ENCODE data around the gene ATP6V0E1.

The ATP6V0E1 gene

DNA sequence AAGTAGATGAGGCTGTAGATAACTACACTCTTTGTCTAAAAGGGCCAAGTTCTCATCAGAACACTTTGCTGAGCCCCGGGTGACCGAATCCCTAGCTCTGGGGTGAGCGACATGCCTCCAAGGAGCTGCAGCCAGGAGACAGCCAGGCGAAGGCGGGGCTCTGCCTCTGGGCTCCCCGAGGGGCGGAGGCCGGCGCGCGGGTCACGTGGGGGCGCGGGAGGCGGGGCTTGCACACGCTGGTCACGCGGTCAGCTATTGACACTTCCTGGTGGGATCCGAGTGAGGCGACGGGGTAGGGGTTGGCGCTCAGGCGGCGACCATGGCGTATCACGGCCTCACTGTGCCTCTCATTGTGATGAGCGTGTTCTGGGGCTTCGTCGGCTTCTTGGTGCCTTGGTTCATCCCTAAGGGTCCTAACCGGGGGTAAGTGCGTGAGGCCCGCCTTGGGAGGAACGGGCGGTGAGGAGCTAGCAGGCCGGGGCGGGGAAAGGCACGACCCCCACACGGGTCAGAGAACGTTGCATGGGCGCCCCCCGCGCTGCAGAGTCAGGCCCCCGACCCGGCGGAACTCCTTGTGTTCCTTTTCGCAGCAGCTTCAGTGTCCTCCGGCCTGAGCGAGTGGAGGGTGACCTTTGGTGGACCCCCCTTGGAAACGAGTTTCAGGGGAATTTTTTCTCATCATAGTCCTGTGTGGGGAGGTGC lies at the start of gene ATP6V0E1:
Gene ATP6V0E1 (plus strand): TSS at position 230 of the 702 bp plus-strand sequence. CDS start 90 bp downstream, at position 320.
- peaks cover 15% of the 10 kb centered on the region for H3K36me3 ChIP-seq (ENCODE audit: control insufficient read depth, insufficient read depth, low read length, severe bottlenecking)
- H3K4me1 ChIP-seq (ENCODE audit: control insufficient read depth, insufficient read depth, low read length), result peaks cover 15% of the 10 kb centered on the region
- DNase-seq (ENCODE audit: low read depth), result peak; percentile 98
- no peaks in the 10 kb centered on the region for H3K27me3 ChIP-seq (replicated peaks; ENCODE audit: control insufficient read depth, insufficient read depth, low read length)
- peak within 1 kb of the TSS; percentile 100 for H3K9ac ChIP-seq (ENCODE audit: low read length)
- H3K4me3 ChIP-seq (ENCODE audit: low read length), result peak within 1 kb of the TSS; percentile 97
- no peaks in the 10 kb centered on the region for H3K9me3 ChIP-seq (ENCODE audit: control insufficient read depth, low read length)

DNA sequence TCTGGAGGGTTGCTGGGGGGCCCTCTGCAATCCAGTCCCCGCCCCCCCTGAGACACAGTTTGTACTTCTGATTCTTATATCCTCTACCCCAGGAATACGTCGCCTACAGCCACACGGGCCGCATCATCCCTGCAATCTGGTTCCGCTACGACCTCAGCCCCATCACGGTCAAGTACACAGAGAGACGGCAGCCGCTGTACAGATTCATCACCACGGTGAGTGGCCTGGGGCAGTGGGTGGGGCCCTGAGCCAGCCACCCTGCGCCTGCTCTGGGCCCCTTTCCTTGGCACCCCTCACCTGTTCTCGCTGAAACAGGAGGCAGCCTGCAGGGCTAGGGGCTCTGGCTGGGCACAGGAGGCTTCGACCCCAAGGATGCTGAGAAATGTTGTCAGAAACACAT lies 48.5 kb upstream of the ATP6V0E1 start:
- no peak for DNase-seq (ENCODE audit: low read depth)
- peaks cover 23% of the 10 kb centered on the region for H3K4me1 ChIP-seq (ENCODE audit: control insufficient read depth, insufficient read depth, low read length)
- H3K9ac ChIP-seq (ENCODE audit: low read length), result no peak overlapping the region
- no peak overlapping the region for H3K4me3 ChIP-seq (ENCODE audit: low read length)
- H3K27me3 ChIP-seq (replicated peaks; ENCODE audit: control insufficient read depth, insufficient read depth, low read length), result no peaks in the 10 kb centered on the region
- peaks cover 55% of the 10 kb centered on the region for H3K36me3 ChIP-seq (ENCODE audit: control insufficient read depth, insufficient read depth, low read length, severe bottlenecking)
- no peaks in the 10 kb centered on the region for H3K9me3 ChIP-seq (ENCODE audit: control insufficient read depth, low read length)

DNA sequence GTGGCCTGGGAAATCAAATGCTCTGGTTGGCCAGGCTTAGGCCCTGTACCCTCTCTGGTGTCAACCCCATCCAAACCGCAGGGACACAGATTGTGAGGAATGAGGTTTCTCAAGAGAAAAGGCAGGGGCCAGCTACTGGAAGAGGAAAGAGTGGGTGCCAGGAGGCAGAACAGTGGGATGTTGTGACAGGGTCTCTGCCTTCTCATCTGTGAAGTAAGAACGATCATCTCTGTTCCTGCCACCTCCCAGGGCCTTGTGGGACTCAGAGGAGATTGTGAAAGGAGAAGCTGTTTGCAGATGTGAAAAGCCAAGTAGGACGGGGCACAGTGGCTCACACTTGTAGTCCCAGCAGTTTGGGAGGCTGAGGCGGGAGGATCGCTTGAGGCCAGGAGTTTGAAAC lies 47.2 kb upstream of the ATP6V0E1 start:
- Histone ChIP-seq H3K4me1 (ENCODE audit: control insufficient read depth, insufficient read depth, low read length) (peaks cover 12% of the 10 kb centered on the region), H3K36me3 (ENCODE audit: control insufficient read depth, insufficient read depth, low read length, severe bottlenecking) (peaks cover 63% of the 10 kb centered on the region), H3K9me3 (ENCODE audit: control insufficient read depth, low read length) (no peaks in the 10 kb centered on the region)

DNA sequence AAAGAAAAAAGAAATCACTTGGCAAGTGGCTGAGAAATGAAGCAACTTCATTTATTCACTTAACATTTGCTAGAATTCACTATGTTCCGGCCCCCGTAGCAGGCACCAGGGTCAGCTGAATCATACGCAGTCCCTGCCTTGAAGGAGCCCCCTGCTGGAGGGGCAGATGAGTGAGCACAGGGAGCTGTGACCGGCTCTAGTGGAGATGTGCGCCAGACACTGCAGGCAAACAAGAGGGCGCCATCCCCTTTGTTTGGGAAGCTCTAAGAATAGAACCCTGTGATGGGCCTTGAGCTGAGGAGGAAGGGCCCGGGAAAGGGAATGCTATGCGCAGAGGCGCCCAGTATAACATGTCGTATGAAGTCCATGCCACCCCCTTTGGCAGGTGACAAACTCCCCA lies 44.5 kb upstream of the ATP6V0E1 start:
- DNase-seq (ENCODE audit: low read depth), result no peak
- Histone ChIP-seq H3K4me1 (ENCODE audit: control insufficient read depth, insufficient read depth, low read length) (peaks cover 13% of the 10 kb centered on the region), H3K9me3 (ENCODE audit: control insufficient read depth, low read length) (no peaks in the 10 kb centered on the region), H3K36me3 (ENCODE audit: control insufficient read depth, insufficient read depth, low read length, severe bottlenecking) (peaks cover 61% of the 10 kb centered on the region), H3K9ac (ENCODE audit: low read length) (no peak overlapping the region), H3K27me3 (replicated peaks; ENCODE audit: control insufficient read depth, insufficient read depth, low read length) (no peaks in the 10 kb centered on the region), H3K4me3 (ENCODE audit: low read length) (no peak overlapping the region)

More for the DNA sequence above, 47.2 kb upstream of the ATP6V0E1 start:
- H3K4me3 ChIP-seq (ENCODE audit: low read length), result no peak overlapping the region
- no peak for DNase-seq (ENCODE audit: low read depth)
- H3K27me3 ChIP-seq (replicated peaks; ENCODE audit: control insufficient read depth, insufficient read depth, low read length), result no peaks in the 10 kb centered on the region
- H3K9ac ChIP-seq (ENCODE audit: low read length), result peak overlapping the region; percentile 40

DNA sequence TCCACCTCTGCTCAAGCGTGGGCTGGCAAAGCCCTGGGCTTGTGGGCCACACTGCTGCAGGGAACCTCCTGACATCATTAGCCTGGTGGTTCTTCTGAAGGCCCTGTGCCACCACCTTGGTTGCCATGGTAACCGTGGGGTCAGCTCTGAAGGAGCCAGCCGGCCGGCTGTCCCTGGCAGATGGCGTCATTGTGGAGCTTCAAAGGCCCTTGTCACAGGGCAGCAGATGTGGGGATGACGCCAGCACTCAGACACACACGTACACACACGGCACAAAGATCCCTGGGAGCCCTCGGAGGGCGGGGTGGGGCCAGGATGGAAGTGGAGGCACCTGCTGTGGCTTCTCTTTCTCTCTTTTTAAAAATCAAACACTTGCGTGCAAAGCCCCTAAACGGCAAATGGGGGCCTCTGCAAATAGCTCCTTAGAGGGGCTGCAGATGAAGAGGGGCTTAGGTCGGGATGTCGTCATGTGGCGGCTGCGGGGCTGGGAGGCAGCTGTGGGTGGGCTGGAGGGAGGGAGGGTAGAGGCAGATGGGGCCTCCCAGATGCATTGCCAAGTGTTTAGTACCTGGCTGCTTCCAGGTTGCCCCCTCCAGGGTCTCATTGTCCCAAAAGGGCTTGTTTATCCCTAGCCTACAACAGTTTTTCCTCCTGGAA lies 43.8 kb upstream of the ATP6V0E1 start:
- Histone ChIP-seq H3K27me3 (replicated peaks; ENCODE audit: control insufficient read depth, insufficient read depth, low read length) (no peaks in the 10 kb centered on the region), H3K9ac (ENCODE audit: low read length) (no peak overlapping the region), H3K4me3 (ENCODE audit: low read length) (no peak overlapping the region), H3K36me3 (ENCODE audit: control insufficient read depth, insufficient read depth, low read length, severe bottlenecking) (peaks cover 57% of the 10 kb centered on the region), H3K4me1 (ENCODE audit: control insufficient read depth, insufficient read depth, low read length) (peaks cover 16% of the 10 kb centered on the region), H3K9me3 (ENCODE audit: control insufficient read depth, low read length) (no peaks in the 10 kb centered on the region)
- DNase-seq (ENCODE audit: low read depth), result no peak

DNA sequence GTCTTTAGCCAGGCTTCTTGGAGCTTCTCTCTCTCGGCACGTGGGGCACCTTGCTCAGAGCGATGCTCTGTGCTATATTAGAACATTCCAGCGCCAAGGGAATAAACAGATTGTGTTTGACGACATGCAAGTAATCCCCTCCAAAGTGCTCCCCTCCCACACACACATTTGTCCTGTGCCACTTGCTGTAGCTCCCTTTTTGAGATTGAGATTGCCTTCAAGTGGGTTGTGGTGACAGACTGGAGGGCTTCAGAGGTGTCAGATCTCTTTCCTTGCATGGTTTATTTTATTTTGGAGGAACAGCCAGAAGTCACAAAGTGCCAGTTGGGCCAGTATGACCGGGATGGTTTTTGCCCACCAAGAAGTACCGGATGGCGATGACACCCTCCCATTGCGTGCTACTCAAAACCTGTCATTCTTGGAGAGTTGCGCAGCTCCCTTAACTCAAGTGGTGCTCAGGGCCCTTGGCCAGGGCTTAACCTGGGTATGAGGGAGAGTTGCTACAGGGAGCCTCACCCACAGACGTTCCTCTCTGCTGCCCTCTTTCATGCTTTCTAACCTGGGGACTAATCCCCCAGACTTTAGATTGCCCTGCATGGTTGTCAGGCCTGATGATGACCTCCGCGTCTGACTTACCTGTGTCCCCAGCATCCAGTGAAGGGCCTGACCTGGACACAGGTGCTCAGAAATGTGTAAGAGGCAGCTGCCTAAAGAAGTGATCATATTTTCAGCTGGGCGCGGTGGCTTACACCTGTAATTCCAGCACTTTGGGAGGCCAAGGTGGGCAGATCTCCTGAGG lies 43.1 kb upstream of the ATP6V0E1 start:
- peaks cover 51% of the 10 kb centered on the region for H3K36me3 ChIP-seq (ENCODE audit: control insufficient read depth, insufficient read depth, low read length, severe bottlenecking)
- no peak overlapping the region for H3K4me3 ChIP-seq (ENCODE audit: low read length)
- no peaks in the 10 kb centered on the region for H3K27me3 ChIP-seq (replicated peaks; ENCODE audit: control insufficient read depth, insufficient read depth, low read length)
- peaks cover 19% of the 10 kb centered on the region for H3K4me1 ChIP-seq (ENCODE audit: control insufficient read depth, insufficient read depth, low read length)
- no peaks in the 10 kb centered on the region for H3K9me3 ChIP-seq (ENCODE audit: control insufficient read depth, low read length)
- H3K9ac ChIP-seq (ENCODE audit: low read length), result no peak overlapping the region
- no peak for DNase-seq (ENCODE audit: low read depth)

DNA sequence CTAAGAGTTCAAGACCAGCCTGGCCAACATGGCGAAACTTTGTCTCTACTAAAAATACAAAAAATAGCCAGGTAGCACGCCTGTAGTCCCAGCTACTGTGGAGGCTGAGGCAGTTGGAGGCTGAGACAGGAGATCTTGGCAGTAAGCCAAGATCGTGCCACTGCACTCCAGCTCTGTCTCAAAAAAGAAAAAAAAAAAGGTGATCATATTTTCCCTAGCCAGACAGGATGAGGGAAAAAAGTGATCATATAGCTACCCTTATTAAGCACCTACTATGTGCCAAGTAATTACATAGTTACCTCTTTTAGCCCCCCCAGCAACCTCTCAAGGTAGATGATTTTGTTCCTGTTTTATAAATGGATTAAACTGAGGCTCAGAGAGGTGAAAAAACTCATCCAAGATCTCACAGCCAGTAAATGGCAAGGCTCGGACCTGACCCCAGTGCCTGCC lies 42.5 kb upstream of the ATP6V0E1 start:
- peaks cover 19% of the 10 kb centered on the region for H3K4me1 ChIP-seq (ENCODE audit: control insufficient read depth, insufficient read depth, low read length)
- peak overlapping the region; percentile 60 for H3K9ac ChIP-seq (ENCODE audit: low read length)
- H3K9me3 ChIP-seq (ENCODE audit: control insufficient read depth, low read length), result no peaks in the 10 kb centered on the region
- no peak for DNase-seq (ENCODE audit: low read depth)
- peaks cover 49% of the 10 kb centered on the region for H3K36me3 ChIP-seq (ENCODE audit: control insufficient read depth, insufficient read depth, low read length, severe bottlenecking)
- H3K27me3 ChIP-seq (replicated peaks; ENCODE audit: control insufficient read depth, insufficient read depth, low read length), result no peaks in the 10 kb centered on the region
- no peak overlapping the region for H3K4me3 ChIP-seq (ENCODE audit: low read length)

DNA sequence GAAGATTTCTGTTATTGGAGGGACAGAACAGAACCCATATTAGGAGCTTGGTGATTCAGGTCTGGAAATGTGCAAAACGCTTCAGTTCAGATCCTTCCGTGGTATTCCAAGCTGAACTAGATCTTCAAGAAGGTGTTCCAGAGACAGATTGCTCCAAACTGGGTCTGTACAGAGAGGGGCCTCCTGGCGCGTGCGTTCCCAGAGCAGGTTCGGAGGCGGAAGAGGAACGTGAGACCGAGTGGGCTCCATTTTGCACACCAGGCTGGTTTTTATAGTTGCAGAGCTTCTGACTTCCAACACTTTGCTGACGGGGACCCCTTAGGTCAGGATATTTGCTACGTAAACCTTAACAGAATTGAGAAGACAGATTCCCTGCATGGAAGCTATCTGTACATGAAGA lies 41.0 kb upstream of the ATP6V0E1 start:
- Histone ChIP-seq H3K27me3 (replicated peaks; ENCODE audit: control insufficient read depth, insufficient read depth, low read length) (no peaks in the 10 kb centered on the region), H3K9ac (ENCODE audit: low read length) (peak overlapping the region; percentile 75), H3K4me3 (ENCODE audit: low read length) (no peak overlapping the region), H3K4me1 (ENCODE audit: control insufficient read depth, insufficient read depth, low read length) (peaks cover 19% of the 10 kb centered on the region), H3K9me3 (ENCODE audit: control insufficient read depth, low read length) (no peaks in the 10 kb centered on the region), H3K36me3 (ENCODE audit: control insufficient read depth, insufficient read depth, low read length, severe bottlenecking) (peaks cover 48% of the 10 kb centered on the region)
- DNase-seq (ENCODE audit: low read depth), result no peak

DNA sequence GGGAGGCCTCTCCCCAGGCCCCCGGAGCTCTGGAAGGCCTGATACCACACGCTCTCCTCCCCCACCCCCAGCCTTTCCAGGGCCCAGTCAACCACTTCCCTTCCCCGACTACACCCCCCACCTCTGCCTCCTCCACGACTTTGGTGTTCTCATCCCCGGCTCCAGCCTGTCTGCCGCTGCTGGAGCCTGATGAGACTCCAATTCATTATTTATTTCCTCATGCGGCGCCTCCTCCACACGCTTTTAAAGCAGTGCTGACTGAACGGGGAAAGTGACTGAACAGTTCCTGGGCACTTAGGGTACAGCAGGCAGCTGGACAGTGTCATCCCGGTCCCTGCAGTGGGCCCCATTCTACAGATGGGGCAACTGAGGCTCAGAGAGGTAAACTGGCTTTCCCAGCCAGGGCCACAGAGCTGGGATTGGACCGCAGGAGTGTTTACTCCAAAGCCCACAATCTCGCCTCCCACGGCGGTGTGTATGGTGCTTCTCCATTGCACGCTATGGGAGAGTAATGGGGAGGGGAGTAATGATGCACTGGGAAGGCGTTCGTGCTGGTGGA lies 40.2 kb upstream of the ATP6V0E1 start:
- peaks cover 43% of the 10 kb centered on the region for H3K36me3 ChIP-seq (ENCODE audit: control insufficient read depth, insufficient read depth, low read length, severe bottlenecking)
- no peaks in the 10 kb centered on the region for H3K9me3 ChIP-seq (ENCODE audit: control insufficient read depth, low read length)
- peak; percentile 62 for DNase-seq (ENCODE audit: low read depth)
- no peaks in the 10 kb centered on the region for H3K27me3 ChIP-seq (replicated peaks; ENCODE audit: control insufficient read depth, insufficient read depth, low read length)
- H3K9ac ChIP-seq (ENCODE audit: low read length), result peak overlapping the region; percentile 75
- H3K4me1 ChIP-seq (ENCODE audit: control insufficient read depth, insufficient read depth, low read length), result peaks cover 19% of the 10 kb centered on the region
- no peak overlapping the region for H3K4me3 ChIP-seq (ENCODE audit: low read length)

DNA sequence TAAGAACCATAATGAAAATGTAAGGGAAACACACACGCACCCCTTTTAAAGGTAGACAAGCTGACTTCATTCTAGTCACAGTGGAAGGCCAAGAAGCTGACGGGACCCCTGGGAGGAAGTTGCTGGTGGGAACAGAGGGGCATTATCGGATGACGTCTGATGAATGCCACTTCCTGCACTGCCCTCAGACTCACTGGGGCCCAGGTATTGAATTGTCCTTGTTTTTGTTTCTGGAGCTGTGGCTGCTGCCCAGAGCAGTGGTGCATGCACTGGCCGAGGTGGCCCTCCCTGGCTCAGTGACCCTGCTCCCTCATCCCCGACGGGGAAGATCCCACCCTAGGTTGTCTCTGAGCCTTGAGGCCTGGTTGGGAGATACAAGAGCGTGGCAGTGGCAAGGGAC lies 39.7 kb upstream of the ATP6V0E1 start:
- Histone ChIP-seq H3K4me1 (ENCODE audit: control insufficient read depth, insufficient read depth, low read length) (peaks cover 19% of the 10 kb centered on the region), H3K9ac (ENCODE audit: low read length) (peak overlapping the region; percentile 25), H3K36me3 (ENCODE audit: control insufficient read depth, insufficient read depth, low read length, severe bottlenecking) (peaks cover 43% of the 10 kb centered on the region), H3K4me3 (ENCODE audit: low read length) (no peak overlapping the region), H3K9me3 (ENCODE audit: control insufficient read depth, low read length) (no peaks in the 10 kb centered on the region), H3K27me3 (replicated peaks; ENCODE audit: control insufficient read depth, insufficient read depth, low read length) (no peaks in the 10 kb centered on the region)
- DNase-seq (ENCODE audit: low read depth), result no peak

DNA sequence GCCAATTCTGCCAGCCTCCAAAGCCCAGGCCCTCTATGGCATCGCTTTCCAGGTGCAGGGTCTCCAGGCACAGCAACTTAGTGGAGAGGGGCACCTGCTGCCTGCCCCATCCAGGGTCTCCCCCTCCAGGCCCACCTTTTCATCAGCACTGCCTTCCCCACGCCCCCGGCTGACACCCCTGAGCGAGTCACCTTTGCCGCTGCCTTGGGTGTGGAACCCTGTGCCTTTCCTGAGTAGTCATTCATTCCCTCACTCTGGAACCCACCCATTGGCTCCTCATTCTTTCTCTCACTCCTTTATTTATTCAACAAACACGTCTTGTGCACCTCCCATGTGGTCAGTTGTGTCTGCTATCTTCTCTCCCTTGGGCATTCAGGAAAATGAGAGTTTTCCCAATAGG lies 38.8 kb upstream of the ATP6V0E1 start:
- Histone ChIP-seq H3K9me3 (ENCODE audit: control insufficient read depth, low read length) (no peaks in the 10 kb centered on the region), H3K4me3 (ENCODE audit: low read length) (no peak overlapping the region), H3K9ac (ENCODE audit: low read length) (peak overlapping the region; percentile 41), H3K4me1 (ENCODE audit: control insufficient read depth, insufficient read depth, low read length) (peaks cover 19% of the 10 kb centered on the region), H3K36me3 (ENCODE audit: control insufficient read depth, insufficient read depth, low read length, severe bottlenecking) (peaks cover 40% of the 10 kb centered on the region), H3K27me3 (replicated peaks; ENCODE audit: control insufficient read depth, insufficient read depth, low read length) (no peaks in the 10 kb centered on the region)
- DNase-seq (ENCODE audit: low read depth), result no peak

Data from adipocyte (in vitro differentiated cells).